Subcutaneous adipose tissue (tissue), 4 donors: ENCODE data around the gene UBAP2. TPM values are rescaled to one million over a fixed set of nuclear protein-coding genes. Genes with fewer than 3 reads are reported as not detected.

ENCODE experiments used
- CTCF ChIP-seq: fragments of 450-650 bp; IDR thresholded peaks from one replicate; pipeline ENCODE4 v1.5.1; 2016; ENCODE audit warnings: low read depth, mild to moderate bottlenecking, control low read depth, antibody characterized with exemption, moderate library complexity
- total RNA-seq, 4 donors: library from RNA; depleted of rRNA; stranded (reverse); fragments of >200 nt; gene quantifications; one replicate each; pipeline ENCODE4 v1.1.0, GENCODE V29; 2016

Gene UBAP2
- total RNA-seq, 4 donors from 2014 or later, result 20.5 to 29.6 (median 22.7) TPM

DNA sequence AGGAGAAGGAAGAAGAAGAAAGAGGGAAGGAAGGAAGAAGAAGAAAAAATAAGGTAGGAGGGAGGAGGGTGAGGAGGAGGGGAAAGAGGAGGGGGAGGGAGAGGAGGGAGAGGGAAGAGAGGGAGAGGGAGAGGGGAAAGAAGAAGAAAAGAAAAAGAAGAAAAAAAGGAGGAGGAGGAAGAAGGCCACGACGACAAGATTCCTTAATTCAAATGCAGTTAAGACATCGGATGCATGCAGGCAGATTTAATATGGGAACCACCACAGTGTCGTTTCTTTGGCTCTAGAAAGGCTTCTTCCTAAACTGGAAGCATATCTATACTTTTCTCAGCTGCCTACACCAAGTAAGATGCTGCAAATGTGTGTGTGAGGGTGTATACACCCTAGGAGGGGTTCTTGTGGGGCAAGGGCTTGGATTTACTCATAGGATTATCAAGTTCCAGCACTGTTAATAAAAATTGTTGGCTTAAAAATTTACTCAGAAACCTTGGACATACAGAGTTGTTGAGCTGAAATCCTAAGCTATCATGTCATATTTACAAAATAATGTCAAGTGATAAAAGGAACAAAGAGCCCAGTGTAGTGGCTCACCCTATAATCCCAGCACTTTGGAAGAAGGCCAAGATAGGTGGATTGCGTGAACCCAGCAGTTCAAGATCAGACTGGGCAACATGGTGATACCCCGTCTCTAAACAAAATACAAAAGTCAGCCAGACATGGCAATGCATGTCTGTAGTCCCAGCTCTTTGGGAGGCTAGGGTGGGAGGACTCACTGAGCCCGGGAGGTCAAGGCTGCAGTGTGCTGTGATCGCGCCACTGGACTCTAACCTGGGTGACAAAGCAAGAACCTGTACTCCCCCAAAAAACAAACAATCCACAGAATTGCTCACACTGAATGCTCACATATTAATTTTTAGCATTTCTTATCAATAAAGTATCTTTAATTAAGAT lies 108.5 kb downstream of the UBAP2 start:
- no peak for TF ChIP-seq CTCF

DNA sequence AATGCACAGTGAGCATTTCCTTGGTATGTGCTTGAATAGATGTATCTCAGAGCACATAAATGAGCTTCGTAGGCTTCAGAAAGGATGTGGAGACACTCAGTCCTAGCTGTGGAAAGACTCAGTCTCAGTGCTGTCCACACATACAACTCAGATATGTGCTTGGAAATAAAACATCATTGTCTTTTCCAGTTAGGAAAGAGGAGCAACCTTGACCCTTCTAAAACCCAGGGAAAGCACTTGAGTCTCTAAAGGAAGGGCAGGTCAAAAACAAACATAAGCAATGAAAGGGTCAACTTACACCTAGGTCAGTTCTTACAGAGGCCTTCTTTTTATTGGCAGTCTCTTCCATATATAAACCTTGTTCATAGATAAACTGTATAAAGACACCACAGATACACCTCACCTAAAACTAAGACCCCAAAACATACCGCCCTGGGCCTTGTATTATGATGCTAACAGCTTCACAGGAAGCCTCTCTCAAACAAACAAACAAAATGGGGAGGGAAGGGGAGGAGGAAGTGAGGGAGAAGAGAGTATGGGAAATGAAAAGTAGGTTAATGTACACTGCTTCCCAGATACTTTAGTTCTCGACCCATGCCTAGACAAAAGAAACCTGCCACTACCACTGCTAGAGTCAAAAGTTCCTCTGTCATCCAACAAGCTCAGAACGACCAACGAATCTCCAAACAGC lies 114.4 kb downstream of the UBAP2 start:
- no peak for TF ChIP-seq CTCF

DNA sequence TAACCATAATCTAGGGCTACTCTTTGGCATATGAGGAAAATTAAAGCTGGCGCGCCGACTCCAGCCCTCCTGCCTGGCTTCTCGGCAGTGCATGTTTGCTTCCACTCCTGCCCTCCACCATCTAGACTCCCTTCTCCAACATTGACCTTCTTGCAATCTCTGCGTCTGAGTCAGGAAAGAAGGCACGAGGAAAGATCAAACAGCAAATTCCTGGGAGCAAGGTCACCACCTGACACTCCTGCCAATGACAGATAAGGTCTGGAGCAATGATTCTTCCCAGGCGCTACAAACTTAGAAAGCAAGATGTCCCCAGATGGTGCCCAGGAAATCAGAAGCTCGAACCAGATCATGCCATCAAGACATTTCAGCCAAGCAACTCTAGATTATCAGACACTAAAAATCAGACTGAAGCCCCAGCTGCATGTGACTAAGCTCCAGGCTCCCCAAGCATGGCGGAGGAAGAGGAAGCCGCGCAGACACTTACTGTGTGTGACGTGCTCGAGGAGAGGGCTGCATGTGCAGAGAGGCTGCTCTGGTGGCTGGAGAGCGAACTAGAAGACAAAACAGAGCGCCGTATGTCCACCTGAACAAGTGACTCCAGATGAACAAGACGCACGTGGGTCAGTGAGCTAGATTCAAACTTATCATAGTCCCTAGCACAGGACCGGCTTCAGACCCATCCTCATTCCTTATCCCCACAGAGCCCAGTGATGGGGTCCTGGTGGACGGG lies 116.4 kb downstream of the UBAP2 start:
- TF ChIP-seq CTCF, result no peak

GRCh38 chr9:33931326-33931725 lies 117.4 kb downstream of the UBAP2 start:
- no peak for TF ChIP-seq CTCF

- no peak for TF ChIP-seq CTCF
These were observed 121.0 kb downstream of the UBAP2 start for GRCh38 chr9:33927694-33928093.

DNA sequence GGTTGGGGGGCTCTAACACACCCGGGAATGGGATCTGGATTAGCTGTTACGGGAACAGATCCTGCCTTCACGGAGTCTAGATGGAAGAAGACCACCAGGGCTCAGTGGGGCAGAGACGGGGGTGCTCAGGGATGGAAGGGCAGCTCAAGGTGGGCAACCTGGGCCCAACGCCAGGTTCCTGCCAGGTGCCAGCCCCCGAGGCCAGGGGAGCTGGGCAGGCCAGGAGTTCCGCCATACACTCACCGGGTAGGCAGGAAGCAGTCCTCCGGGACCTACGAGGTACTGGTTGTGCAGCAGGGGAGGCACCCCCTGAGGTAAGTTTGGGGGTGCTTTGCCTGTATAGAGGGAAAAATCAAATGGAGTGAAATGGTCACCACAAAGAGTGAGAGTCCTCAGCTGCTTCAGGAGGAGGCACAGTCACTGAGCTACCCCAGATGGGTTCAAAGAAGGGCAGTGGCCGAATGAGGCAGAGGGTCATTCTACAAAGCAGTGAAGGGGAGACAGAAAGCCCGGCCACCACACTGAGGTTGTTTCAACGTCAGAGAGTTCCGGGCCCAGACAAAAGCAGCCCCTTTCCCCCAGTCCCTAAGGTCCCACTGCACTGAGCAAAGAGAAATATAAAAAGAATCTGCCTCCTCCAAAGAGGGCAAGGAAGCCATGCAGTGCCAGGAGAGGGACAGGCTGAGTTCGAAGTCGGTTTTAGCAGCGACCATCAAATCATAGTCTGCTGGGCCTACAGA lies 121.8 kb downstream of the UBAP2 start:
- TF ChIP-seq CTCF, result no peak
